GM18909 (cell line): ENCODE data around the gene TNNT2.

ENCODE experiments used
- ATAC-seq: cut with Tn5 transposase; IDR thresholded peaks from one replicate; pipeline ENCODE4 v1.9.1; 2021; ENCODE audit warnings: mild to moderate bottlenecking; ENCODE audit not compliant: unreplicated experiment, poor library complexity

The TNNT2 gene

DNA sequence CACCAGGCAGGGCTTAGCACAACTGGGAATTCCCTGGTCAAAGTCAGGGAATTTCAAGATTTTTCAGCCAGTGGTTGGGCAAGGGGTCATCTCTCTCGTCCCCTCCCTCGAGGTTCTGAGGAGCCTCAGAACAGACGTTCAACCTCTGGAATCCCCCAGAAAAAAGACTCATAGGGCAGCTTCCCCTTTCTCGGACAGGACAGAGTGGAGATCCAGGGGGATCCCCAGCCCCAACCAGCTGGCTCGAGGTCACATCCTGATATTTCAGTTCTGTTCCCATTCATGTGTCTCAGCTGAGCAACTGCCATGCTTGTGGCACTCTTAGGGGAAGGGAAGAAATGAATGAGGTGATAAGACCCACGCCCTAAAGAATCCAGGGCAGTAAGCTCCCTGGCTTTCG is 26.6 kb upstream of the TNNT2 start:
- ATAC-seq = no peak

DNA sequence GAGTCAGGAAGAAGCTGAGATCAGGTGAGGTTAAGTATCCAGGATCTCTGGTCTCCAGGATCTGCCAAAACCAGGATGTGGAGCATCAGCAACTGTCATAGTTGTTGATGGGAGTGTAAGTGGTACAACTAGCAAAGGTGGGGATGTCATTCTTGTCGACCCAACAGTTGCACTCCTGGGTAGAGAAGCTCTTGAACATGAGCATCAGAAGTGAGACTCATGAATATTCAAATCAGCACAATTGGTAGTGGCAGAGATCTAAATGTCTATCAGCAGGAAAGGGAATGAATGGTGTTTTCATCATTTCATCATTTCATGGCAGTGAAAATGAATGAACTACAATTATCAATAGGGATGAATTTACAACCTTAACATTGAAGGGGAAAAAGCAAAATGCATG is 25.9 kb upstream of the TNNT2 start:
- no peak for ATAC-seq

DNA sequence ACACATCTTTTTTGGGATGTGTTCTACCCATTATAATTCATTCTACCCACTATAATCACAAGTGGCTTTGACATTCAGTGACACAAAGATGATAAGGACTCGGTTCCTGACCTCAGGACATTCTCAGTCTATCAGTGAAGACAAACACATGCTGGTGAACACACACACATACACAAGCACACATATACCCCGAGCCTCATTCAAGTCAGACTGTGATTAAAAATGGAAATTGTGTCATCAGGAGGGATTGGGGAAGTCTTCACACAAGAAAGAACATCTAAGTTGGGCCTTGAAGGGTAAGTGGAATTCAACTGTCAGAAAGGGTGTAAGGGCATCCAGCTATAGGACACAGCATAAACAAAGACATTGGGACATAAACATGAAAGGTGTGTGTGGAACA is 24.2 kb upstream of the TNNT2 start:
- ATAC-seq = no peak

DNA sequence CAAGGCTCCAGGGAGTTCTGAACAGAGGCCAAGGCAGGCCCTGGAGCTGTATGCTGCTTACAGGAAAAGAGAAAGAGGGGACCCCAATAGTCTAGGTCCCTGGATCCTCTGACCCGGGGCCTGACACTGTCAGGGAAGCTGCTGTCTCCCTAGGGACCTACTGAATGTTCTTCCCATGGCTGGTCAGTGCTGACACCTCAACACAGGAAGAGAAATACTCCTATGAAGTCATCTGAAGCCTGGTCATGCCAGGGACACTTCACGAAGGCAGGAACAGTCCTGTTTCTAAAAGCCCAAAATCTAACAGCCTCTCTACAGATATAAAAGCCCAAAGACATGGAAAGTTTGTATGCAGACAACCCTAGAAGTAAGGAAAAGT is 23.4 kb upstream of the TNNT2 start:
- ATAC-seq = no peak

DNA sequence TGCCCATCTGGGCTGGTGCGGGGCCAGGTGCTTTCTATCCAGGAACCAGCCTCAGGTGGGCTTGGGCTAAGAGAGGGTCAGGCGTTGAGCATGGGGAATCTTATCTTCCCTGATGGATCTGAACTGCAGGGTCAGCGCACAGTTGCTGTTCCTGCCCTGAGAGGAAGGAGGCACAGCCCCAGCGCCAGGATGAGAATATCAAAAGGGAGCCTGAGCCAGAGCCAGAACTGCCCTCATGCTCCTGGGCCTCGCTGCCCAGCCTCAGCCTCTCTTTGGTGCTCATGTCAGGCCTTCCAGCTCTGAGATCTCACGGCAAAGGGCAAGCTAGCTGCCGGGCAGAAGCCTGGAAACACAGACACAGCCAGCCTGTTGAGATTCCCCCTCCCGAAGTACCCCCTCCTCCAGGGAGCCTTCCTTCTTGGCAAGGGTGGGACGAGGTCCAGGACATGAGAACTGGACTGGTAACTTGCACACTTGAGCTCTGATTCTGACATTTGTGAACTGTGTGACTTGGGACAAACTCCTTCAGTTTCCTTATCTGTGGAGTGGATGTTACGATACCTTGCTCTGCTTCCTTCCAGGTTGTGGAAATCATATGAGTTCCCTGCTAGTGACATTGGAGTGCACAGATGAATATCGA is 22.9 kb upstream of the TNNT2 start:
- ATAC-seq = no peak

DNA sequence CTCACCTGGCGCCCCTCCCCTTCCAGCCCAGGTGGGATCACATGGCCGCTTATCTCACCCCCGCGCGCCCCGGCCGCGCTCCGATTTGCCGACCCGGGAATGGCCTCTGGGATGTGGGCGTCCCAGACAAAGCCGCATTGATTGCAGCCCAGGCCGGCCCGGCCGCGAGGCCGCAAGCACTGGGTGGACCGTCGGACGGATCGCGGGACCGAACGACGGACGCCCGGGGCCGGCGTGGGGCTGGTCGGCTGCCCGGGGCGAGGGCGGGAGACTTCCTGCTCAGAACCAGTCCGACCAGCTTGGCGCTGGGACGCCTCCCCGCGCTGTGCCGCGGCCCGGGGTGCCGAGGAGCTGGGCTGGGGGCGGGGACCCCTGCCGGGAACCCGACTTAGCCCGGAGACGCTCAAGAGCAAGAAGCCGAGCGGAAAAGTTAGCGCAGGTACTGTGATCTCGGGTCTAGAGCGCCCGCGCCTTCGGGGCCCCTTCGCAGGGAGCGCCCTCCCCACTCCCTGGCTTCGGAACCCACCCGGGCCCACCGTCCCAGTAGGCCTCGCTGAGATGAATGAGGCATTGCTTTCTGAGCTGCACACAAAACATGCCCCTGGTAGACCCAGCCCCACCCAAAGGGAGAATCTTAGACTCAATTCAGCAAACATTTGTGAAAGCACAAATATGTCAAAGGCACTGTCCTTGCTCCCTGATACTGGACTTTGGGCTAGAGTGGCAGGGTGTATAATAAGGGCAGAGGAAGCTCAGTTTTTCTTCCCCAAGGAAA is 22.1 kb upstream of the TNNT2 start:
- ATAC-seq = no peak

DNA sequence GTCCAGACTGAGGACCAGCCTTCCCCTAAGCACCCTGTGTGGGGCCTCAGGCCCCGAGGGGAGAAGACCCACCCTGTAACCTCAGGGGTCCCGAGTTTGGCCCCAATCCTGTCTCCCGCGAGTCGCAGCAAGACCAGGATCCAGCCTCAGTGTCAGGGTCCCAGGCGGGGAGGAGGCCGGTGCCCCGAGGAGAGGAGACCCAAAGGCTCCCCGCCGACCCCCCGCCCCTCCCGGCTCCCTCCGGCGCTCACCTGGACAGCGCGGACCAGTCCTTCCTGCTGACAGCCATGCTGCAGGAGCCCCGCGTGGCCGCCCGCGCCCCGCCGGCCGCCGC is 21.5 kb upstream of the TNNT2 start, which contains the start of gene LAD1:
Gene LAD1, minus strand, starts transcription at position 307 of the 334 bp plus-strand sequence. Its CDS starts 18 bp downstream, at position 289.
- no peak for ATAC-seq

DNA sequence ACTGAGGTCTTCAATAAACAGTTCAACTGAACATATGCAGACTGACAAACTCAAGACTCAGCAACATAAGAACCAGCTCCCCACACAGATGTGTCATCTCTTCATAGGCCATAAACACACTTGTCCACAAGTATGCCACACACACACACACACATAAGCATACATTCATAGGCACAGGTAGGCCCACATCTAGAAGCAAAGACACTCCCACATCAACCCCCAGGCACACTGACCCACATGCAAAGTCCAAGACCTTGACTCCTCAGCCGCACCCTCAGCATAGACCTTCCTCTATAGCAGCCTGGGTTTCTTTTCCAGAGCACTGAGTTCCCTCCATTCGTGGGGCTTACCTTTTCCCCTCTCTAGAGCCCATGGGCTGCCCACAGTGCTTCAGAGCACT is 20.2 kb upstream of the TNNT2 start:
- ATAC-seq = no peak

DNA sequence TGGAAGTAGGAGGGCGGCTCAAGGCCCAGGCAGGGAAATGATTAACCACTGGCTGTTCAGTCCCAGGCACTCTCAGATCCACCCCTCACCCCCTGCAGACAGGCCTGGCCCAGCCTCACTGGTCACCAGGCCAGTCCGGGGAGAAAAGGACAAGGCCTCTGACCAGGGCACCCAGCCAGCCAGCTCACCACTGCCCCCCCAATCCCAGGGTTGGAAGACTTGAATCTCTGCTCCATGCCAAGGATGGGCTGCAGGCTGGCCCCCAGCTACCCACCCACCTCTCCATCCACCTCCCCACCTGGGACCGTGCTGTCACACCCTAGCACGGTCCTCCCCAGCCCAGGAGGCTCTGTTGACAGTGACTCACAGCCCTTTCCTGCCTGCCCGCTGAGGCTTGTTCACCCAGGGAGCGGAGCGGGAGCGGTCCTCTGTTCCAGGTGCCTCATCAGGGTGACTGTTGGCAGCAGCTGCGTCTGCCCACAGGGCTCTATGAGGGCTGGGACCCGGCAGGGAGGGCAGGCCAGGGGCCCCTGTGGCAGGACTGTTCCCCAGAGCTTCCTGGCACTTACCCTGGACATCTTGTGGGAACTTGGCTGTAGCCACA is 19.5 kb upstream of the TNNT2 start:
- no peak for ATAC-seq

DNA sequence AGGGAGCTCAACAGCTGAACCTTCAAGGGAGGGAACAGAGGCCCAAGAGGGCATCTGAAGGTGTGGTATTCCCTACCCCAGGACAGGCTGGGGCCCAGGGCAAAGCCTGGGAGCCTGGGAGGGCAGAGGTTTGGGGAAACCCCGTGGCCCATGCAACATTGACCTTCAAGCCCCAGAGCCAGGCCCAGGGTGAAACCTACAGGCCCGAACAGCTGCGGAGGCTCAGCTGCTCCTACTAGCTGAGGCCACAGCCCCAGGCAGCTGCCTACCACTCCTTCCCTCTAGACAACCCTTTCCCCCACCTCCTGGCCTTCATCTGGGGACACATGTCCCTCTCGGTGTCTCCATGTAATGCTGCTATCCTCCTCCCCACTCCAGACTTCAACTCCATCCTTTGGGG is 18.5 kb upstream of the TNNT2 start:
- no peak for ATAC-seq

DNA sequence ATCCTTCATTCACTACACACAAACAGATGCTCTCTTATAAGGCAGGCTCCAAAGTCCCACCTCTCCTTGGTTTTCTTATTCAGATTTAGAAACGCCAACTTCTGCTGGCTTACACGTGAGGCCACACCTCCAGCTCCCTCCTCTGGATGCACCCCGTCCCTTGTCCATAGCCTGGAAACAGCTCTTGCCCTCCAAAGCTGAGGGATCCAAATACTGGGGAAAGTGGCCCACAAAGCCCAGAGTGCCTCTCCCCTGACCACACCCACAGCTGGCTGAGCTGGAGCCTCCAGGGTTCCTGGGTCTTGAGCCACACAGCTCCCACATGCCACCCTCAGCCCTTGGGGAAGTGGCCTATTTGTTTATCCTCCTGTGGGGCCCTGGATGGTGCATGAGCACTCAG is 17.1 kb upstream of the TNNT2 start:
- no peak for ATAC-seq

DNA sequence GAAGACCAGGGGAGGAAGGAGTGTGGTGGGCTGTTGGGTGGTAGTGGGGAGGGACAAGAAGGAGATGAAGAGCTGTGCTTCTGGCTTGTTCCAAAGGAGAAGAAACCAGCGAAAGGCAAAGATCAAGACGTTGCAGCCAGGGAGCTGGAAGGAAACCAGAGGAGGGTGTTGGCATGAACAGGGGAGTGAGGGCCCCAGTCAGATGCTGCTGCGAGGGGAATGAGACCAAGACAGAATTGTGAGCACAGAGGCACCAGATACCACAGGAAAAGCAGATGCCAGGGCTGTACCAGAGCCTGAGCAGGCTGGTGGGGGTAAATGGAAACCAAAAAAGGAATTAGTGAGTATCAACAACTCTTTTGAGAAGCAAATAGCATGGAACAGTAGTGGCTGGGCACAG is 15.6 kb upstream of the TNNT2 start:
- no peak for ATAC-seq

DNA sequence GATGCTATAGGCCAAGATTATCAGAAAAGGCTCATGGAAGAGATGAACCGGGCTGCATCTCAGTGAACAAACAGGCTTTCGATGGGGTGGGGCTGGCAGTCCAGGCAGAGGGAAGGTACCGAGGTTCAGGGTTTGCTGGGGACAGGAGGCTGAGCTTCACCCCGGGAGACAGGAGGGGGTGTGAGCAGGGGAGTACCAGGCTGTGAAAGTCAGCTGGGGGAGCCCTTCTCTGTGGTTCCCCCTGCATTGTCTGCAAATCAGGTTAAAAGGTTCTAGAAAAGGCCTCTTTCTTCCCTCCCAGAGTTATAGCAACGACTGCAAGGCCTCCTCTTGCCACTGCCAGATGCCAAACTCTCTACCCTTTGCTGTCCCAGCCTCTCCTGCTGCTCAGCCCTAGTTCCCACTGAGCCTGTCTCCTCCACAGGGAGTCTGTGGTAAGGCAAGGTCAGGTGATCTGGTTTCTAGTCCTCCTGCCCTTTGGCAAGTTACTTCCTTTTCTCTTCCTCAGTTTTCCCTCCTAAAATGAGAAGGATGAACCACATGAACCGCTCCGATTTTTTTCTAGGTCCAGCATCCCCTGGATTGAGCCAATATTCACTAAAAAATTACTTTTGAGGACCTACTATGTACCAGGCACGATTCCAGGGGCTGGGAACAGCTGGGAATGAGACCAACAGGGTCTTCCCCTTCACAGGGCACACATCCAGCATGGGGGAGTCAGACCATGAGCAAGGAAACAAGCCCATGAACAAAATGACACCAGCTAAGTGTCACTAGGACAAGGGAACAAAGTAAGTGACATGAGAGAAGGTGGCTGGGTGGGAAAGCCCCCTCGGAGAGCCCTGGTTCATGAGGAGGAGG is 14.4 kb upstream of the TNNT2 start:
- ATAC-seq = no peak

DNA sequence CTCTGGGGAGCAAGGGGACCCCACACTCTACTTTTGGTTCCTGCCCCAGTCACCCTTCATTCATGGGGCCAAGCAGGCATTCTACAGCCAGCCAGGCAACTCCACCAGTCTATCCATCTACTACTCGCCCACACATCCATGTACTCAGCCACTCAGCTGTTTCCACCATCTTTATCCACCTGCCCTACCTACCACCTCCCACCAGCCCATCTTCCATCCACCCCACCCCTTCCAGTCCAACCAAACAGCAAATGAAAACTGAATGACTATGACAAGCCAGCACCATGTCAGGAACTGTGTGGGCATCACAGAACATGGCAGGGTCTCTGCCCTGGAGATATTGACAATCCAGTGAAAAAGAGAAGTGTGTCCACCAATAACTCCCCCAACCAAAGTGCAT is 13.7 kb upstream of the TNNT2 start:
- no peak for ATAC-seq

DNA sequence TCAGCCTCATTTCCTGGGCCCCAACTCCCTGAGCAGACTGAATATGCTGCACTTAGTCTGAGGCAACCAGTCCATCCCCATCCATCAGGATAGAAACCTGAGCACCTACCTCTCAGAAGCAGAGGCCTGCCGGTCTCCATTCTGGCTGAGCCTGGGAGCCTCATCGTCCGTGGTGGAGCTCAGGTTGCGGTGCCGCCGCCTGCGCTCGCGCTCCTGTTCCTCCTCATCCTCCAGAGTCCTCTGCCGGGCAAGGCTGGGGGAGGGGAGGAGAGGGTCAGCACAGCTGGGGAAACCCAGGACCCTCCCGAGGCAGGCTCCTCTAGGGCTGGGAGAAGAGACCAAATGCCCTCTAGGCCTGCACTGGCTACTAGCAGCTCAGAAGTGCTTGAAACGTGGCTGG is 11.6 kb upstream of the TNNT2 start:
- no peak for ATAC-seq

DNA sequence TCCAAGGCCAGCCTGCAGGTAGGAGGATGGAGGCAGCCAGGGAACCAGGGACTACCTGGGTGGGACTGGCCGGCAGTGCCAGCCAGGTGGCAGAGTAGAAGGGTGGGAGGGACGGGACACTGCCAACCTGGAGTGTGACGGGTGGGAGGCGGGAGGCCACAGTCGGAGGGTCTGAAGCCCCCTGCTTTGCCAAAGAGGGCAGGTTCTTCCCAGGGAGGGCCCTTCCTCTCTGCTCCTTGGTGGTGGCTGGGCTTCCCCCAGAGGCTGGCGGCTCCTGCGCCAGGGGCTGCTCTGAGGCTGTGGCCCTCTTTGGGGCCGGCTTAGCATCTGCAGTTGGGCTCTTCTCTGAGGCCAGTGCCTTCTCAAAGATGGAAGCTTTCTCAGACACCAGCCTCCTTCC is 8.7 kb upstream of the TNNT2 start:
- no peak for ATAC-seq

DNA sequence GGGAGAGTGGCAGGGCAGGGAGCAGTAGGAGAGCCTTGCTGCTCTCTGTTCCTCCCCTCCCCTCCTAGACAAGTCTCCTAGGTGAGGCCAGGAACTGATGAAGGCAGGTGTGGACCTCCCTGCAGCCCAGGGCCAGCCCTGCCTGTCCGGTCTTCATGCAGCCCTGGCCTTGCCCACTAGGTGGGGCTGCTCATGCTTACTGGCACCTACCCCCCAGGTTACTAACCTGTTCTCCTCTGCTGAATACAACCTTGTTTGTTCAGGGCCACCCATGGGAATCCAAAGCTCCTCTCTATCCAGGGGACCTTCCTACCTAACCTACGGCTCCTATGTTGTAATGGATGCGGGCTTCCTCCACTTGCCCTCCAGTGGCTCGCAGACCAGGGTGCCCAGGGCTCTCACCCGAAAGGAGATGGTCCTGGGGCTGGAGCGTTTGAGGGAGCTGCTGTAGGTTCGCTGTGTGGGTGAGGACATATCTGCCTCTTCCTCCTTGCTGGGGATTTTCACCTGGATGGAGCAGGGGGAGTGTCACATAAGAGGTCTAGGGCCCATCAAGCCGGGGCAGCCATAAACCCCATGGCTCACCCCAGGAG is 7.9 kb upstream of the TNNT2 start:
- ATAC-seq = peak; percentile 71

DNA sequence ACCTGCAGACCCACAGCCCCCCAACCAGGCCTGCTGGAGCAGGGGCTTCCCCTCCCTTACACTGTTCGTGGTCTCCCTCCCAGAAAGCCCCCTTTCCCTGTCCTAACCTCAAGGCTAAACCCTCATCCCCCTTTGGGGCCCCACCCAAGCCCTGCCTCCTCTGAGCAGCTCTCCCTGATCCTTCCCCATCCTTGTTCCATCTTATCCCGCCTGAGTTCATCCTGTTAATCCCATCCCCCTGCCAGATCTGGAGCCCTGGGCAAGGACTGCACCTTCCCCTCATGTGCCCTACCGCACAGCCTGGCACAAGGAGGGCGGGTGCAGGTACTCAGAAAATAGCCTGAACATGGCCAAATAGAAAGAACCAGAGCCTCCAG is 6.9 kb upstream of the TNNT2 start:
- no peak for ATAC-seq

DNA sequence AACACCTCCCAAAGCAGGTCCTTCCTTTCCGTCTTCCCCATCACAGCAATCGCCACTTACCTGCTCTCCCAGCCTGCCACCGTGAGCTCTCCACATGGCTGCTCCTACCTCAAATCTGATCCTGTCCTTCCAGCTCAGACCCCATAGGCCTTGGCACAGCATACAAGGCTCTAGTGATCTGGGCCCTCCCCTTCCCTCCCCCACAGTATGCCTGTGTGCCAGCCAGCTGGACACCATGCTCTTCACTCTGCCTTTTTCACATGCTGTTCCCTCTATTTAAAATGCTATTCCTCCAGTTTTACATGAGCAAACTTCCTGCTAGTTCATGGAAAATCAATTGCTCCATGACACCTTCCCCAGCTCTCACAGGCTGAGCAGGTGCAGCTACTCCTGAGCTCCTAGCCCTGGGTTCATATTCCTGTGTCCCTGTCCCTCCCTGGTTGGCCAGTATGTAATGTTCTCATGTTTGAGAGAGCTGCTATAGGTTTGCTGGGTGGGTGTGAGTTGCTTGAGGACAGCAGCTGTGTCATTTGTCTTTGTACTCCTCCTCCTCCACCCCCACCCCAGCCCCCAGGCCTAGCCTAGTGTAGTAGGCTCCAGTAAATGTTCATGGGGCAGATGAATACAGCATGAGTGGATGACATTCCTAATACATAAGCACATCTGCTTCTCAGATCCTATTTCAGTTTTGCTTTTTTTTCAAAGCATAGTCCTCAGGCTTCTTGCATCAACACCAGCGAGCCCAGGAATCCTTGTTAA is 6.3 kb upstream of the TNNT2 start:
- no peak for ATAC-seq

DNA sequence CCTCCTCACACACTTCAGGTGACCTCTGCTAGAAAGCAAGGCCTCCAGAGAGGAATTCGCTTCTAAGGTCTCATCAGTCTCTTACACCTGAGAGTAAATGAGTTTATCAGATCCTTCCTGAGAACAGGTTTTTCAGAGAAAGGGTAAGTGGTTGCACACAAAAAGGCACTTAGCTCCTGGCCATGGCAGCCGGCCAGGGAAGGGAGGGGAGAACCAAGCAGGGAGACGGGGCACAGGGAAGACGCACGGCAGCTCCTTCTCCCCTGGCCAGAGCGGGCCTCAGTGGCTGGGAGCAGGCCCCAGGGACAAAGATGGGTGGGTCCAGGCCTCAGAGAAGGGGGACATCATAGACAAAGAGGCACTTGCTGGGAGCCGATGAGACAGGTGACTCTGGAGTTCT is 3.6 kb upstream of the TNNT2 start:
- no peak for ATAC-seq
